Measurements from ENCODE around the gene ORMDL2. TPM values are rescaled to one million over a fixed set of nuclear protein-coding genes. Genes with fewer than 3 reads are reported as not detected.

The ORMDL2 gene
- 10 to 100 TPM; 65.6 to 80.8 TPM for total RNA-seq
- 10 to 100 TPM; 21.1 to 28.0 (median 23.1) TPM for polyA plus RNA-seq (ENCODE audit: insufficient read length in 6 of 6)
- long read RNA-seq, donor 1, transcript ORMDL2-201 (4 exons, 2,141 nt): major isoform, 21 of 31 reads
- long read RNA-seq, donor 1, partial matches to known transcripts: 9 of 31 reads
- long read RNA-seq, donor 1, other reads (novel, unspliced or antisense): 0 of 31 reads
- long read RNA-seq, donor 2, transcript ORMDL2-201 (4 exons, 2,141 nt): major isoform, 7 of 8 reads
- long read RNA-seq, donor 2, partial matches to known transcripts: 0 of 8 reads
- long read RNA-seq, donor 2, other reads (novel, unspliced or antisense): 0 of 8 reads
- long read RNA-seq, donor 3, transcript ORMDL2-201 (4 exons, 2,141 nt): major isoform, 13 of 27 reads
- long read RNA-seq, donor 3, partial matches to known transcripts: 6 of 27 reads
- long read RNA-seq, donor 3, other reads (novel, unspliced or antisense): 7 of 27 reads
- long read RNA-seq, donor 4, transcript ORMDL2-201 (4 exons, 2,141 nt): major isoform, 65 of 73 reads
- long read RNA-seq, donor 4, partial matches to known transcripts: 4 of 73 reads
- long read RNA-seq, donor 4, other reads (novel, unspliced or antisense): 2 of 73 reads
- long read RNA-seq, donor 5, transcript ORMDL2-201 (4 exons, 2,141 nt): major isoform, 13 of 14 reads
- long read RNA-seq, donor 5, partial matches to known transcripts: 0 of 14 reads
- long read RNA-seq, donor 5, other reads (novel, unspliced or antisense): 0 of 14 reads
- long read RNA-seq, donor 6, transcript ORMDL2-201 (4 exons, 2,141 nt): major isoform, 16 of 30 reads
- long read RNA-seq, donor 6, partial matches to known transcripts: 13 of 30 reads
- long read RNA-seq, donor 6, other reads (novel, unspliced or antisense): 0 of 30 reads
- long read RNA-seq, donor 7, transcript ORMDL2-201 (4 exons, 2,141 nt): major isoform, 8 of 8 reads
- long read RNA-seq, donor 7, partial matches to known transcripts: 0 of 8 reads
- long read RNA-seq, donor 7, other reads (novel, unspliced or antisense): 0 of 8 reads
- long read RNA-seq, donor 8, transcript ORMDL2-201 (4 exons, 2,141 nt): major isoform, 7 of 12 reads
- long read RNA-seq, donor 8, partial matches to known transcripts: 0 of 12 reads
- long read RNA-seq, donor 8, other reads (novel, unspliced or antisense): 0 of 12 reads
- long read RNA-seq, donor 9: 0 reads
- long read RNA-seq, donor 10, transcript ORMDL2-201 (4 exons, 2,141 nt): major isoform, 78 of 80 reads
- long read RNA-seq, donor 10, partial matches to known transcripts: 1 of 80 reads
- long read RNA-seq, donor 10, other reads (novel, unspliced or antisense): 1 of 80 reads
- long read RNA-seq, donor 11, transcript ORMDL2-201 (4 exons, 2,141 nt): major isoform, 16 of 17 reads
- long read RNA-seq, donor 11, partial matches to known transcripts: 0 of 17 reads
- long read RNA-seq, donor 11, other reads (novel, unspliced or antisense): 0 of 17 reads
- long read RNA-seq, donor 12, transcript ORMDL2-201 (4 exons, 2,141 nt): major isoform, 6 of 11 reads
- long read RNA-seq, donor 12, partial matches to known transcripts: 5 of 11 reads
- long read RNA-seq, donor 12, other reads (novel, unspliced or antisense): 0 of 11 reads

DNA sequence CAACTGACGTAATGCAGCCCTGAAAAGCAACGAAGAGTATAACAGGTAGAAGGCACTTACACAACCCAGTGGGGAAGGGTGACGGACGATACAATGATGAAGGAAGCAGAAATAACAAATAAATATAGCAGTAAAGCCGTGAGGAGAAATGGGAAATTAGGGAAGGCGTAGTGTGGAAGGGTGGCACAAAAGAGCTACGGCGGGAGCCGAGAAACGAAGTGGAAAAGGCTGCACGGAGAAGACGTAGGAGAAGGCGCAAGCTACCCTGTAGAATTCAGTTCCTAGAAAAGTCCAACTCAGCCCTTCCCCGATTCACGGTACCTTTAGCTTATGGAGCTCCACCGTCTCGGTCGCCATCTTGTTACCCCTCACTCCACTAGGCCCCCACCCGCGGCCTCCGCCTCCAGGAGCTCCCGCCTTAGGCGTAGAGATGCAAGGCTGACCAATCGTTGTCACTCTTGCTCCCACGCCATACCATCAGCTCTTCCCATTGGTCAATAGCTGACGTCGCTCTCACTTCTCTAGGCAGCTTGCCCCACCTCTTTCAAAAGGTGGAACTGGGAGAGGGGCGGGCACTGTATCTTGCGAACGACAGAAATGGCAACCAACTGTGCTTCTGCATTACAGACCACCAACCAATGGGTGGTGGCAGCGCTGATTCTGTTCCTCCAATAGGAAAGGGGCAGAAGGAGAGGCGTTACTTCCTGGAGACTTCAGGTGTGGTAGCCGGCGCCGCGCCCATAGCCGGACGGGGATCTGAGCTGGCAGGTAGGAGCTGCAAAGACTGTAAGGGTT is at the start of gene ORMDL2, which contains the start of gene SARNP:
Gene ORMDL2, plus strand, starts transcription at position 697 of the 795 bp plus-strand sequence. CDS start 959 bp downstream, outside the sequence.
Gene SARNP, minus strand, starts transcription at position 380 of the 795 bp plus-strand sequence. Its CDS starts 23 bp downstream, at position 357.
- Histone ChIP-seq H3K9me3 (no peaks in the 10 kb centered on the region), H3K27ac (peak within 1 kb of the TSS; percentile 87 to 88), H3K36me3 (peaks cover 0 to 51% of the 10 kb centered on the region in 2 donors), H3K4me3 (peak within 1 kb of the TSS; percentile 68 to 76), H3K4me1 (peaks cover 13 to 52% of the 10 kb centered on the region in 2 donors), H3K27me3 (no peaks in the 10 kb centered on the region)
- DNase-seq: peak; percentile 96 to 99 (median 98)
- intact Hi-C loops (cut with DNase I): no loop called here
- TF ChIP-seq CTCF (IDR thresholded peaks at IDR 0.05): no peak
- ATAC-seq: peak; percentile 98

- no peak for DNase-seq
- intact Hi-C loops (cut with DNase I): no loop called here
- Histone ChIP-seq H3K9me3 (no peaks in the 10 kb centered on the region), H3K27ac (no peak overlapping the region), H3K4me1 (no peaks in the 10 kb centered on the region), H3K27me3 (no peaks in the 10 kb centered on the region), H3K36me3 (peaks cover 0 to 75% of the 10 kb centered on the region in 2 donors), H3K4me3 (no peak overlapping the region)
- ATAC-seq: no peak
- TF ChIP-seq CTCF (IDR thresholded peaks at IDR 0.05): no peak
Measured at GRCh38 chr12:55771736-55772135, 46.1 kb upstream of the ORMDL2 start.

GRCh38 chr12:55777856-55778255 is 40.0 kb upstream of the ORMDL2 start:
- DNase-seq: no peak
- H3K4me1 ChIP-seq: peaks cover 4 to 7% of the 10 kb centered on the region in 2 donors
- no peak overlapping the region for H3K27ac ChIP-seq
- peaks cover 0 to 89% of the 10 kb centered on the region in 2 donors for H3K36me3 ChIP-seq
- intact Hi-C loops (cut with DNase I): no loop called here
- H3K4me3 ChIP-seq: no peak overlapping the region
- no peaks in the 10 kb centered on the region for H3K9me3 ChIP-seq
- H3K27me3 ChIP-seq: no peaks in the 10 kb centered on the region
- ATAC-seq: no peak
- TF ChIP-seq CTCF (IDR thresholded peaks at IDR 0.05): no peak

DNA sequence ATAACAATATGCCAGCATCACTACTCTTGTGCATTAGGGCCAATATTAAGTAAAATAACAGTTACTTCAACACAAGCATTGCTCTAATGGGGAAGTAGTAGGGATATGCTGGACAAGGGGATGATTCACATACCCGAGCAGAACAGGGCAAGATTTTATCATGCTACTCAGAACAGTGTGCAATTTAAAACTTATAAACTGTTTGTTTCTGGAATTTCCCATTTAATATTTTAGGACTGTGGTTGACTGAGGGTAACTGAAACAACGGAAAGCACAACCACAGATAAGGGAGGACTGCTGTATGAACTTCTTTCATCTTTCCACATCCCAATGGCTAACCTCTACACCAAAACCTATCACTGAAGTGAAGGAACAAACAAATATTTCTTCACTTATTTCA is 37.2 kb upstream of the ORMDL2 start:
- Histone ChIP-seq H3K4me1 (peaks cover 4 to 7% of the 10 kb centered on the region in 2 donors), H3K4me3 (no peak overlapping the region), H3K27me3 (no peaks in the 10 kb centered on the region), H3K9me3 (no peaks in the 10 kb centered on the region), H3K36me3 (peaks cover 0 to 93% of the 10 kb centered on the region in 2 donors), H3K27ac (no peak overlapping the region)
- intact Hi-C loops (cut with DNase I): no loop called here
- ATAC-seq: no peak
- no peak for DNase-seq
- TF ChIP-seq CTCF (IDR thresholded peaks at IDR 0.05): no peak

All from left lung (tissue), 14 donors.